HCT116 (cell line): ENCODE results near the gene ATN1. TPM values are rescaled to one million over a fixed set of nuclear protein-coding genes. Genes with fewer than 3 reads are reported as not detected.

ENCODE experiments used
- ATAC-seq: fragments of 200-7000 bp; cut with Tn5 transposase; 2 replicates; pipeline ENCODE4 v1.9.1; 2020; ENCODE audit warnings: mild to moderate bottlenecking, moderate library complexity
- BruUV-seq: library from RNA; stranded (reverse); fragments of 400-500 nt; replicated peaks from 2 replicates; lab custom pipeline; 2021; lab: Mats Ljungman, UMichigan
- CTCF ChIA-PET: fragments of 300-600 bp; sonication (Branson Sonifier 250); formaldehyde crosslinking; loops from one replicate; lab custom pipeline; 2021; ENCODE audit warnings: antibody characterized with exemption; lab: Charles Lee
- POLR2A ChIA-PET: fragments of 300-600, 350-600 bp; sonication (Branson Sonifier 250); formaldehyde crosslinking; loops from one replicate; lab custom pipeline; 2021; ENCODE audit warnings: antibody characterized with exemption; lab: Charles Lee
- RAD21 ChIA-PET, 2 experiments: fragments of 300-600 bp; sonication (Branson Sonifier 250); formaldehyde crosslinking; loops; one replicate each; lab custom pipeline; 2023; ENCODE audit warnings: low total read pairs in 2 of 2; ENCODE audit not compliant: uncharacterized antibody in 2 of 2, unreplicated experiment in 2 of 2, low non-redundant PET in 1 of 2; lab: Charles Lee
- DNase-seq: peaks from one replicate; pipeline ENCODE4 v3.0.0-alpha.2; 2010; ENCODE audit warnings: low read depth, low spot score
- H2AFZ ChIP-seq: fragments of 200-600 bp; shearing (Covaris generic), sonication (generic); 2 replicates; pipeline ENCODE4 v1.6.1; 2017; ENCODE audit warnings: low read depth, mixed run types, mixed read lengths, antibody characterized with exemption, low read length; ENCODE audit not compliant: poor library complexity, severe bottlenecking
- H3K27ac ChIP-seq: 2 replicates; pipeline ENCODE4 v1.5.1; 2012; ENCODE audit warnings: low read depth, low read length
- H3K27me3 ChIP-seq: fragments of 200-600 bp; sonication (generic); 2 replicates; pipeline ENCODE4 v1.6.1; 2016; ENCODE audit warnings: mixed run types, low read length, mixed read lengths; ENCODE audit not compliant: insufficient read depth
- H3K36me3 ChIP-seq, 2 experiments: fragments of 200-500 bp in 1 of 2; fragments of 200-600 bp in 1 of 2; sonication (Bioruptor generic) in 1 of 2; sonication (generic) in 1 of 2; 2 replicates each; pipeline versions ENCODE4 v1.5.1 to v1.6.1; 2014 to 2016; ENCODE audit warnings: low read length in 2 of 2, inconsistent platforms in 1 of 2, mixed read lengths in 1 of 2, mixed run types in 1 of 2; ENCODE audit not compliant: insufficient read depth in 2 of 2, control insufficient read depth in 1 of 2
- H3K4me1 ChIP-seq, 2 experiments: fragments of 200-600 bp in 1 of 2; sonication (generic) in 1 of 2; 2 replicates each; pipeline versions ENCODE4 v1.5.1 to v1.6.1; 2012 to 2017; ENCODE audit warnings: low read length in 2 of 2, inconsistent platforms in 1 of 2, mild to moderate bottlenecking in 1 of 2, mixed read lengths in 1 of 2, mixed run types in 1 of 2, moderate library complexity in 1 of 2; ENCODE audit not compliant: insufficient read depth in 2 of 2, control insufficient read depth in 1 of 2
- H3K4me2 ChIP-seq: fragments of 200-600 bp; sonication (generic); 2 replicates; pipeline ENCODE4 v1.6.1; 2017; ENCODE audit warnings: mixed run types, low read length, mixed read lengths
- H3K4me3 ChIP-seq, 2 experiments: fragments of 200-600 bp in 1 of 2; sonication (generic) in 1 of 2; replicated peaks in 1 of 2; 2 replicates each; pipeline ENCODE4 v1.5.1; 2011 to 2016; ENCODE audit warnings: low read length in 2 of 2, control low read depth in 1 of 2, low read depth in 1 of 2, mild to moderate bottlenecking in 1 of 2, mixed read lengths in 1 of 2, mixed run types in 1 of 2
- H3K79me2 ChIP-seq: fragments of 200-600 bp; sonication (generic); 2 replicates; pipeline ENCODE4 v1.6.1; 2017; ENCODE audit warnings: mild to moderate bottlenecking, mixed run types, low read length, moderate library complexity, mixed read lengths; ENCODE audit not compliant: insufficient read depth
- H3K9ac ChIP-seq: fragments of 200-600 bp; sonication (generic); 2 replicates; pipeline ENCODE4 v1.6.1; 2016; ENCODE audit warnings: low read length, mixed read lengths
- H3K9me2 ChIP-seq: fragments of 200-600 bp; sonication (generic), shearing (Covaris generic); 2 replicates; pipeline ENCODE4 v1.6.1; 2017; ENCODE audit warnings: mixed run types, mild to moderate bottlenecking, moderate library complexity; ENCODE audit not compliant: insufficient read depth
- H3K9me3 ChIP-seq, 2 experiments: fragments of 200-500 bp in 1 of 2; fragments of 200-600 bp in 1 of 2; sonication (Bioruptor generic) in 1 of 2; sonication (generic) in 1 of 2; 2 replicates each; pipeline ENCODE4 v1.6.1; 2014 to 2017; ENCODE audit warnings: low read length in 2 of 2, mixed read lengths in 2 of 2, inconsistent platforms in 1 of 2, low read depth in 1 of 2, mild to moderate bottlenecking in 1 of 2, mixed run types in 1 of 2, moderate library complexity in 1 of 2; ENCODE audit not compliant: control insufficient read depth in 1 of 2, insufficient read depth in 1 of 2
- H4K20me1 ChIP-seq: fragments of 200-600 bp; sonication (generic), shearing (Covaris generic); 2 replicates; pipeline ENCODE4 v1.6.1; 2017; ENCODE audit warnings: mixed run types, mild to moderate bottlenecking, moderate library complexity; ENCODE audit not compliant: insufficient read depth
- ATF3 ChIP-seq: IDR thresholded peaks from 2 replicates; pipeline ENCODE4 v1.6.1; 2012
- CEBPB ChIP-seq: IDR thresholded peaks from 2 replicates; pipeline ENCODE4 v1.6.1; 2012; ENCODE audit warnings: low read depth
- EZH2 ChIP-seq: fragments of 200-600 bp; sonication (generic); IDR thresholded peaks from 2 replicates; pipeline ENCODE4 v1.6.1; 2017; ENCODE audit warnings: antibody characterized with exemption, mixed run types
- SIN3A ChIP-seq: IDR thresholded peaks from 2 replicates; pipeline ENCODE4 v1.6.1; 2012; ENCODE audit warnings: low read depth
- intact Hi-C: fragments of 100-400 bp; cut with micrococcal nuclease; formaldehyde crosslinking; loops from 2 replicates; pipeline ENCODE4 v1.10.0; 2022
- total RNA-seq: library from RNA; stranded (reverse); gene quantifications from one replicate; pipeline ENCODE4 v1.2.1, GENCODE V29; 2021; ENCODE audit not compliant: unreplicated experiment
- TF ChIP-seq, protein P1 (sequence below): IDR thresholded peaks from 2 replicates; pipeline ENCODE4 v1.6.1; 2012; ENCODE audit warnings: low read depth

ATN1 gene
- total RNA-seq, 1 experiment from 2014 or later = 104 TPM

GRCh38 chr12:6952121-6952862 lies 24.5 kb downstream of the ATN1 start:
- Histone ChIP-seq H3K79me2 (no peaks in the 10 kb centered on the region; the same call in 1 of the 2 replicates), H2AFZ (no peak overlapping the region), H3K9ac (no peak overlapping the region), H3K4me2 (no peak overlapping the region), H3K9me3 (no peaks in the 10 kb centered on the region), H3K27ac (no peak overlapping the region), H3K36me3 (no peaks in the 10 kb centered on the region), H4K20me1 (no peaks in the 10 kb centered on the region), H3K4me3 (no peak overlapping the region), H3K9me2 (no peaks in the 10 kb centered on the region), H3K4me1 (peaks cover 8 to 23% of the 10 kb centered on the region in 2 experiments), H3K27me3 (no peaks in the 10 kb centered on the region)
- intact Hi-C loops = no loop called here
- ATAC-seq = no peak
- no TSS peak for BruUV-seq
- no peak for DNase-seq
- RAD21 ChIA-PET = no interaction called here
- POLR2A ChIA-PET = no interaction called here
- CTCF ChIA-PET = interaction anchor here (0.8 kb wide), 1 partner anchor 13 kb away, joined by 3 read pairs; no protein-coding TSS in a partner anchor
- TF ChIP-seq, protein P1, sequence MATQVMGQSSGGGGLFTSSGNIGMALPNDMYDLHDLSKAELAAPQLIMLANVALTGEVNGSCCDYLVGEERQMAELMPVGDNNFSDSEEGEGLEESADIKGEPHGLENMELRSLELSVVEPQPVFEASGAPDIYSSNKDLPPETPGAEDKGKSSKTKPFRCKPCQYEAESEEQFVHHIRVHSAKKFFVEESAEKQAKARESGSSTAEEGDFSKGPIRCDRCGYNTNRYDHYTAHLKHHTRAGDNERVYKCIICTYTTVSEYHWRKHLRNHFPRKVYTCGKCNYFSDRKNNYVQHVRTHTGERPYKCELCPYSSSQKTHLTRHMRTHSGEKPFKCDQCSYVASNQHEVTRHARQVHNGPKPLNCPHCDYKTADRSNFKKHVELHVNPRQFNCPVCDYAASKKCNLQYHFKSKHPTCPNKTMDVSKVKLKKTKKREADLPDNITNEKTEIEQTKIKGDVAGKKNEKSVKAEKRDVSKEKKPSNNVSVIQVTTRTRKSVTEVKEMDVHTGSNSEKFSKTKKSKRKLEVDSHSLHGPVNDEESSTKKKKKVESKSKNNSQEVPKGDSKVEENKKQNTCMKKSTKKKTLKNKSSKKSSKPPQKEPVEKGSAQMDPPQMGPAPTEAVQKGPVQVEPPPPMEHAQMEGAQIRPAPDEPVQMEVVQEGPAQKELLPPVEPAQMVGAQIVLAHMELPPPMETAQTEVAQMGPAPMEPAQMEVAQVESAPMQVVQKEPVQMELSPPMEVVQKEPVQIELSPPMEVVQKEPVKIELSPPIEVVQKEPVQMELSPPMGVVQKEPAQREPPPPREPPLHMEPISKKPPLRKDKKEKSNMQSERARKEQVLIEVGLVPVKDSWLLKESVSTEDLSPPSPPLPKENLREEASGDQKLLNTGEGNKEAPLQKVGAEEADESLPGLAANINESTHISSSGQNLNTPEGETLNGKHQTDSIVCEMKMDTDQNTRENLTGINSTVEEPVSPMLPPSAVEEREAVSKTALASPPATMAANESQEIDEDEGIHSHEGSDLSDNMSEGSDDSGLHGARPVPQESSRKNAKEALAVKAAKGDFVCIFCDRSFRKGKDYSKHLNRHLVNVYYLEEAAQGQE = no peak
- TF ChIP-seq CEBPB (no peak), SIN3A (no peak), ATF3 (no peak), EZH2 (no peak)
